ENCODE measurements around the gene SOX13. TPM values are rescaled to one million over a fixed set of nuclear protein-coding genes. Genes with fewer than 3 reads are reported as not detected.

SOX13 gene
- total RNA-seq, 4 donors from 2014 or later, result 12.1 to 34.1 (median 33.4) TPM

GRCh38 chr1:204150702-204151551, 78.0 kb downstream of the SOX13 start:
- peaks cover 29% of the 10 kb centered on the region for H3K27me3 ChIP-seq
- intact Hi-C loops (cut with DNase I; ENCODE audit: low total_unique reads) (no loop called here), in situ Hi-C loops (cut with MboI; ENCODE audit: low pct_ligation_motif_present in 1 of 4, low pct_unique_long_range_greater_than_20kb in 1 of 4, low sequenced_read_pairs in 3 of 4) (no loop called here)
- H3K27ac ChIP-seq, result peak overlapping the region; percentile 64 to 83 (median 68)
- WGBS, 2 donors (ENCODE audit: low coverage in 1 of 2), result 45% methylated on average over 32 of the region's 33 CpGs; no CpG with 5 or more reads in 1 of the 2 donors
- H3K9me3 ChIP-seq, result no peaks in the 10 kb centered on the region
- H3K4me1 ChIP-seq, result peaks cover 5 to 9% (median 6%) of the 10 kb centered on the region in 4 donors
- peak overlapping the region; percentile 42 to 71 (median 66) for H3K4me3 ChIP-seq
- TF ChIP-seq POLR2AphosphoS5 (IDR thresholded peaks at IDR 0.05) (no peak), POLR2A (IDR thresholded peaks at IDR 0.05) (no peak), EP300 (IDR thresholded peaks at IDR 0.05; ENCODE audit: low read depth) (no peak), CTCF (IDR thresholded peaks at IDR 0.05) (no peak)
- no peaks in the 10 kb centered on the region for H3K36me3 ChIP-seq
- no peak for DNase-seq

- no peak for TF ChIP-seq POLR2AphosphoS5 (IDR thresholded peaks at IDR 0.05)
- TF ChIP-seq CTCF (IDR thresholded peaks at IDR 0.05), result no peak
- intact Hi-C loops (cut with DNase I; ENCODE audit: low total_unique reads) (no loop called here), in situ Hi-C loops (cut with MboI; ENCODE audit: low pct_ligation_motif_present in 1 of 4, low pct_unique_long_range_greater_than_20kb in 1 of 4, low sequenced_read_pairs in 3 of 4) (no loop called here)
- 2% methylated on average over 58 of the region's 94 CpGs; no CpG with 5 or more reads in 1 of the 2 donors for WGBS, 2 donors (ENCODE audit: low coverage in 1 of 2)
- Histone ChIP-seq H3K27ac (peak within 1 kb of the TSS; percentile 64 to 83 (median 68)), H3K9me3 (no peaks in the 10 kb centered on the region), H3K36me3 (no peaks in the 10 kb centered on the region), H3K27me3 (peaks cover 29% of the 10 kb centered on the region), H3K4me1 (peaks cover 5 to 9% (median 6%) of the 10 kb centered on the region in 4 donors), H3K4me3 (peak within 1 kb of the TSS; percentile 42 to 71 (median 66))
- peak; percentile 57 for DNase-seq
Measured at GRCh38 chr1:204151552-204152309, 78.8 kb downstream of the SOX13 start, which contains the start of gene ETNK2. Gene ETNK2, minus strand, starts transcription at chr1:204152044. Its CDS starts 192 bp downstream, at chr1:204151852.

DNA sequence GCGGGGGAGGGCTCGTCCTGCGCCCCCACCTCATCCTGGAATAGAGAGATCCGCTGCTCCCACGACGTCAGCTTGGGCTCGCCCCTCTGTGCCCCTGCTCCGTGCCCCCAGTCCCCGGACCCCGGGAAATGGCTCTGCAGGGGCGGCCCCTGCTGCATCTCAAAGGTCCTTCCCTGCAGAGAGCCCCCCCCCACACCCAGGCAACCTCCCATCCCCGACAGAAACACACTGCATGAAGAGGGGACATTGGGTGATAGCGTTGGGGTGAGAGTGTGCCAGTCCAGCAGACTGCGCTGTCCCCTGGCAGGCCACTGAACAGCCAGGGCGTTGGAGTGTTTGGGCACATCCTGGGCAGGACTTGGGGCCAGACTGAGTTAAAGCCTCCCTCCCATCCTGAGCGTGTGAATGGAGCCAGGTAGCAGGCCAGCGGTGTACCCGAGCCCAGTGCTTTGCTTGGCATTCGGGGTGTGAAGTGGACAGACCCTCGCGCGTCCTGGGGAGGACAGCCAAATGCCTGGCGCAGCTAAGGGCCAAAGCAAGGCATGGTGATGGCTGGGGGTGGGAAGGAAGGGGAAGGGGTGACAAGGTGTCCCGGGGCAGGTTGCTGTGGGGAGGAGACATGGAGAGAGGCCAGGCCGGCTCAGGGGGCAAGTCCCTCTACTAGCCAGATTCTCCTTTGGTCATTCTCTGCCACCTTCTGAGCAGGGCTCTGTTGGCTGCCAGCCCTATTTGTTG, 79.6 kb downstream of the SOX13 start:
- WGBS, 2 donors (ENCODE audit: low coverage in 1 of 2), result 38% methylated on average over 23 of the region's 25 CpGs; no CpG with 5 or more reads in 1 of the 2 donors
- no peak for DNase-seq
- Histone ChIP-seq H3K27me3 (peaks cover 29% of the 10 kb centered on the region), H3K9me3 (no peaks in the 10 kb centered on the region), H3K27ac (peak overlapping the region in 3 of 4 donors; percentile 12 to 64 (median 47)), H3K36me3 (no peaks in the 10 kb centered on the region), H3K4me3 (peak overlapping the region; percentile 42 to 68 (median 54)), H3K4me1 (peaks cover 5 to 9% (median 6%) of the 10 kb centered on the region in 4 donors)
- intact Hi-C loops (cut with DNase I; ENCODE audit: low total_unique reads), result no loop called here
- in situ Hi-C loops (cut with MboI; ENCODE audit: low pct_ligation_motif_present in 1 of 4, low pct_unique_long_range_greater_than_20kb in 1 of 4, low sequenced_read_pairs in 3 of 4), result no loop called here
- TF ChIP-seq POLR2AphosphoS5 (IDR thresholded peaks at IDR 0.05) (no peak), CTCF (IDR thresholded peaks at IDR 0.05) (no peak), POLR2A (IDR thresholded peaks at IDR 0.05) (no peak), EP300 (IDR thresholded peaks at IDR 0.05; ENCODE audit: low read depth) (no peak)

Data from transverse colon (tissue), 4 donors.